Measurements from ENCODE around the gene ASB11. TPM values are rescaled to one million over a fixed set of nuclear protein-coding genes. Genes with fewer than 3 reads are reported as not detected.

ASB11 gene
- total RNA-seq, 1 experiment from 2014 or later: not detected

GRCh38 chrX:15245896-15246295 lies 69.5 kb downstream of the ASB11 start:
- POLR2A ChIA-PET: no interaction called here
- H3K36me3 Mint-ChIP-seq (ENCODE audit: insufficient read depth, unreplicated experiment): no peaks in the 10 kb centered on the region

DNA sequence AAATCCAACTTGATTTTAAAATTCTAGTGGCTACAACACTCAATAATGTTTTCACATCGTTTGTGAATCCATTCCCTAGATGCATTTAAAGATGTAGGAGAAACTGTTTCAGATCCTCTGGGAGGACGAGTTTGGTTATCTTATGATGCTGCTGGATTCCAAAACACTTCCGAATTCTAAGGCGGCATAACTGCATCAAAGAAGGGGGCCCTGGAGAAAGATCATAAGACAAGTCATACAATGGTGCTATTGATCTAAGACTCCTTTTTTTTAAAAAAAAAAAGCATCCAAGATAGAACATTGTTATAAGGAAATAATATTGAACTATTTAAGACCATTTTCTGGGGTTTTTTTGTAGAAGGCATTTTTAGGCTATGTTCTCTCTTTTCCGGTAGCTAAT lies 71.0 kb downstream of the ASB11 start:
- no TSS peak for BruUV-seq (replicated peaks)
- Histone ChIP-seq H3K36me3 (ENCODE audit: control insufficient read depth, insufficient read depth, low read length) (no peaks in the 10 kb centered on the region), H3K4me1 (no peaks in the 10 kb centered on the region), H3K4me3 (ENCODE audit: low read depth, low read length) (no peak overlapping the region), H3K27me3 (replicated peaks; ENCODE audit: control insufficient read depth, insufficient read depth, low read length) (no peaks in the 10 kb centered on the region), H3K9me3 (no peaks in the 10 kb centered on the region)
- ChIA-PET POLR2A (no interaction called here), CTCF (no interaction called here)
- Mint-ChIP-seq H3K27ac (ENCODE audit: unreplicated experiment) (no peak overlapping the region), H3K27me3 (ENCODE audit: insufficient read depth, unreplicated experiment) (no peaks in the 10 kb centered on the region), H3K4me1 (ENCODE audit: low read depth, unreplicated experiment) (no peaks in the 10 kb centered on the region), H3K36me3 (ENCODE audit: insufficient read depth, unreplicated experiment) (no peaks in the 10 kb centered on the region), H3K9me3 (ENCODE audit: unreplicated experiment) (no peaks in the 10 kb centered on the region), H3K4me3 (ENCODE audit: unreplicated experiment) (no peak overlapping the region)
- TF ChIP-seq, protein P1, sequence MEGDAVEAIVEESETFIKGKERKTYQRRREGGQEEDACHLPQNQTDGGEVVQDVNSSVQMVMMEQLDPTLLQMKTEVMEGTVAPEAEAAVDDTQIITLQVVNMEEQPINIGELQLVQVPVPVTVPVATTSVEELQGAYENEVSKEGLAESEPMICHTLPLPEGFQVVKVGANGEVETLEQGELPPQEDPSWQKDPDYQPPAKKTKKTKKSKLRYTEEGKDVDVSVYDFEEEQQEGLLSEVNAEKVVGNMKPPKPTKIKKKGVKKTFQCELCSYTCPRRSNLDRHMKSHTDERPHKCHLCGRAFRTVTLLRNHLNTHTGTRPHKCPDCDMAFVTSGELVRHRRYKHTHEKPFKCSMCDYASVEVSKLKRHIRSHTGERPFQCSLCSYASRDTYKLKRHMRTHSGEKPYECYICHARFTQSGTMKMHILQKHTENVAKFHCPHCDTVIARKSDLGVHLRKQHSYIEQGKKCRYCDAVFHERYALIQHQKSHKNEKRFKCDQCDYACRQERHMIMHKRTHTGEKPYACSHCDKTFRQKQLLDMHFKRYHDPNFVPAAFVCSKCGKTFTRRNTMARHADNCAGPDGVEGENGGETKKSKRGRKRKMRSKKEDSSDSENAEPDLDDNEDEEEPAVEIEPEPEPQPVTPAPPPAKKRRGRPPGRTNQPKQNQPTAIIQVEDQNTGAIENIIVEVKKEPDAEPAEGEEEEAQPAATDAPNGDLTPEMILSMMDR (IDR thresholded peaks at IDR 0.05; ENCODE audit: insufficient read depth in 1 of 2, low read depth in 1 of 2, low read length in 1 of 2, severe bottlenecking in 1 of 2, unreplicated experiment in 1 of 2): no peak
- DNase-seq: no peak
- intact Hi-C loops (cut with micrococcal nuclease; ENCODE audit: unreplicated experiment): no loop called here

More at GRCh38 chrX:15245896-15246295, 69.5 kb downstream of the ASB11 start:
- Histone ChIP-seq H3K36me3 (ENCODE audit: control insufficient read depth, insufficient read depth, low read length) (no peaks in the 10 kb centered on the region), H3K27me3 (replicated peaks; ENCODE audit: control insufficient read depth, insufficient read depth, low read length) (no peaks in the 10 kb centered on the region), H3K4me3 (ENCODE audit: low read depth, low read length) (no peak overlapping the region), H3K9me3 (no peaks in the 10 kb centered on the region), H3K4me1 (no peaks in the 10 kb centered on the region)
- H3K27me3 Mint-ChIP-seq (ENCODE audit: insufficient read depth, unreplicated experiment): no peaks in the 10 kb centered on the region
- intact Hi-C loops (cut with micrococcal nuclease; ENCODE audit: unreplicated experiment): no loop called here
- BruUV-seq (replicated peaks): no TSS peak
- no peak for DNase-seq
- no peak overlapping the region for H3K4me3 Mint-ChIP-seq (ENCODE audit: unreplicated experiment)
- no peak overlapping the region for H3K27ac Mint-ChIP-seq (ENCODE audit: unreplicated experiment)
- CTCF ChIA-PET: no interaction called here
- no peaks in the 10 kb centered on the region for H3K4me1 Mint-ChIP-seq (ENCODE audit: low read depth, unreplicated experiment)
- no peaks in the 10 kb centered on the region for H3K9me3 Mint-ChIP-seq (ENCODE audit: unreplicated experiment)
- TF ChIP-seq, protein P1 (IDR thresholded peaks at IDR 0.05; ENCODE audit: insufficient read depth in 1 of 2, low read depth in 1 of 2, low read length in 1 of 2, severe bottlenecking in 1 of 2, unreplicated experiment in 1 of 2): no peak

GRCh38 chrX:15242899-15243555 lies 72.4 kb downstream of the ASB11 start:
- intact Hi-C loops (cut with micrococcal nuclease; ENCODE audit: unreplicated experiment): loop anchor here (1.0 kb wide), 2 partner anchors 100 to 1204 kb away; no protein-coding TSS in a partner anchor
- peak; percentile 24 to 36 for DNase-seq
- no peaks in the 10 kb centered on the region for H3K27me3 Mint-ChIP-seq (ENCODE audit: insufficient read depth, unreplicated experiment)
- H3K4me1 ChIP-seq: no peaks in the 10 kb centered on the region
- no peak overlapping the region for H3K4me3 Mint-ChIP-seq (ENCODE audit: unreplicated experiment)
- no peaks in the 10 kb centered on the region for H3K9me3 Mint-ChIP-seq (ENCODE audit: unreplicated experiment)
- H3K9me3 ChIP-seq: no peaks in the 10 kb centered on the region
- no TSS peak for BruUV-seq (replicated peaks)
- no peaks in the 10 kb centered on the region for H3K36me3 ChIP-seq (ENCODE audit: control insufficient read depth, insufficient read depth, low read length)
- H3K27me3 ChIP-seq (replicated peaks; ENCODE audit: control insufficient read depth, insufficient read depth, low read length): no peaks in the 10 kb centered on the region
- no peak overlapping the region for H3K27ac Mint-ChIP-seq (ENCODE audit: unreplicated experiment)
- ChIA-PET POLR2A (no interaction called here), CTCF (interaction anchor here (1.1 kb wide), 2 partner anchors 99 to 136 kb away, joined by 6 to 8 read pairs; no protein-coding TSS in a partner anchor)
- no peaks in the 10 kb centered on the region for H3K4me1 Mint-ChIP-seq (ENCODE audit: low read depth, unreplicated experiment)
- no peaks in the 10 kb centered on the region for H3K36me3 Mint-ChIP-seq (ENCODE audit: insufficient read depth, unreplicated experiment)
- TF ChIP-seq, protein P1 (IDR thresholded peaks at IDR 0.05; ENCODE audit: insufficient read depth in 1 of 2, low read depth in 1 of 2, low read length in 1 of 2, severe bottlenecking in 1 of 2, unreplicated experiment in 1 of 2): peak; percentile 25 to 26
- H3K4me3 ChIP-seq (ENCODE audit: low read depth, low read length): no peak overlapping the region
